HCT116 (cell line): ENCODE measurements around the gene MVK. TPM values are rescaled to one million over a fixed set of nuclear protein-coding genes. Genes with fewer than 3 reads are reported as not detected.

Experiments used
- ATAC-seq: fragments of 200-7000 bp; cut with Tn5 transposase; 2 replicates; pipeline ENCODE4 v1.9.1; 2020; ENCODE audit warnings: mild to moderate bottlenecking, moderate library complexity
- BruUV-seq: library from RNA; stranded (reverse); fragments of 400-500 nt; replicated peaks from 2 replicates; lab custom pipeline; 2021; lab: Mats Ljungman, UMichigan
- CTCF ChIA-PET: fragments of 300-600 bp; sonication (Branson Sonifier 250); formaldehyde crosslinking; loops from one replicate; lab custom pipeline; 2021; ENCODE audit warnings: antibody characterized with exemption; lab: Charles Lee
- POLR2A ChIA-PET: fragments of 300-600, 350-600 bp; sonication (Branson Sonifier 250); formaldehyde crosslinking; loops from one replicate; lab custom pipeline; 2021; ENCODE audit warnings: antibody characterized with exemption; lab: Charles Lee
- RAD21 ChIA-PET, 2 experiments: fragments of 300-600 bp; sonication (Branson Sonifier 250); formaldehyde crosslinking; loops; one replicate each; lab custom pipeline; 2023; ENCODE audit warnings: low total read pairs in 2 of 2; ENCODE audit not compliant: uncharacterized antibody in 2 of 2, unreplicated experiment in 2 of 2, low non-redundant PET in 1 of 2; lab: Charles Lee
- DNase-seq: peaks from one replicate; pipeline ENCODE4 v3.0.0-alpha.2; 2010; ENCODE audit warnings: low read depth, low spot score
- H2AFZ ChIP-seq: fragments of 200-600 bp; shearing (Covaris generic), sonication (generic); 2 replicates; pipeline ENCODE4 v1.6.1; 2017; ENCODE audit warnings: low read depth, mixed run types, mixed read lengths, antibody characterized with exemption, low read length; ENCODE audit not compliant: poor library complexity, severe bottlenecking
- H3K27ac ChIP-seq: 2 replicates; pipeline ENCODE4 v1.5.1; 2012; ENCODE audit warnings: low read depth, low read length
- H3K27me3 ChIP-seq: fragments of 200-600 bp; sonication (generic); 2 replicates; pipeline ENCODE4 v1.6.1; 2016; ENCODE audit warnings: mixed run types, low read length, mixed read lengths; ENCODE audit not compliant: insufficient read depth
- H3K36me3 ChIP-seq, 2 experiments: fragments of 200-500 bp in 1 of 2; fragments of 200-600 bp in 1 of 2; sonication (Bioruptor generic) in 1 of 2; sonication (generic) in 1 of 2; 2 replicates each; pipeline versions ENCODE4 v1.5.1 to v1.6.1; 2014 to 2016; ENCODE audit warnings: low read length in 2 of 2, inconsistent platforms in 1 of 2, mixed read lengths in 1 of 2, mixed run types in 1 of 2; ENCODE audit not compliant: insufficient read depth in 2 of 2, control insufficient read depth in 1 of 2
- H3K4me1 ChIP-seq, 2 experiments: fragments of 200-600 bp in 1 of 2; sonication (generic) in 1 of 2; 2 replicates each; pipeline versions ENCODE4 v1.5.1 to v1.6.1; 2012 to 2017; ENCODE audit warnings: low read length in 2 of 2, inconsistent platforms in 1 of 2, mild to moderate bottlenecking in 1 of 2, mixed read lengths in 1 of 2, mixed run types in 1 of 2, moderate library complexity in 1 of 2; ENCODE audit not compliant: insufficient read depth in 2 of 2, control insufficient read depth in 1 of 2
- H3K4me2 ChIP-seq: fragments of 200-600 bp; sonication (generic); 2 replicates; pipeline ENCODE4 v1.6.1; 2017; ENCODE audit warnings: mixed run types, low read length, mixed read lengths
- H3K4me3 ChIP-seq, 2 experiments: fragments of 200-600 bp in 1 of 2; sonication (generic) in 1 of 2; replicated peaks in 1 of 2; 2 replicates each; pipeline ENCODE4 v1.5.1; 2011 to 2016; ENCODE audit warnings: low read length in 2 of 2, control low read depth in 1 of 2, low read depth in 1 of 2, mild to moderate bottlenecking in 1 of 2, mixed read lengths in 1 of 2, mixed run types in 1 of 2
- H3K79me2 ChIP-seq: fragments of 200-600 bp; sonication (generic); 2 replicates; pipeline ENCODE4 v1.6.1; 2017; ENCODE audit warnings: mild to moderate bottlenecking, mixed run types, low read length, moderate library complexity, mixed read lengths; ENCODE audit not compliant: insufficient read depth
- H3K9ac ChIP-seq: fragments of 200-600 bp; sonication (generic); 2 replicates; pipeline ENCODE4 v1.6.1; 2016; ENCODE audit warnings: low read length, mixed read lengths
- H3K9me2 ChIP-seq: fragments of 200-600 bp; sonication (generic), shearing (Covaris generic); 2 replicates; pipeline ENCODE4 v1.6.1; 2017; ENCODE audit warnings: mixed run types, mild to moderate bottlenecking, moderate library complexity; ENCODE audit not compliant: insufficient read depth
- H3K9me3 ChIP-seq, 2 experiments: fragments of 200-500 bp in 1 of 2; fragments of 200-600 bp in 1 of 2; sonication (Bioruptor generic) in 1 of 2; sonication (generic) in 1 of 2; 2 replicates each; pipeline ENCODE4 v1.6.1; 2014 to 2017; ENCODE audit warnings: low read length in 2 of 2, mixed read lengths in 2 of 2, inconsistent platforms in 1 of 2, low read depth in 1 of 2, mild to moderate bottlenecking in 1 of 2, mixed run types in 1 of 2, moderate library complexity in 1 of 2; ENCODE audit not compliant: control insufficient read depth in 1 of 2, insufficient read depth in 1 of 2
- H4K20me1 ChIP-seq: fragments of 200-600 bp; sonication (generic), shearing (Covaris generic); 2 replicates; pipeline ENCODE4 v1.6.1; 2017; ENCODE audit warnings: mixed run types, mild to moderate bottlenecking, moderate library complexity; ENCODE audit not compliant: insufficient read depth
- CBX3 ChIP-seq: IDR thresholded peaks from 2 replicates; pipeline ENCODE4 v1.6.1; 2012; ENCODE audit warnings: low read depth
- CEBPB ChIP-seq: IDR thresholded peaks from 2 replicates; pipeline ENCODE4 v1.6.1; 2012; ENCODE audit warnings: low read depth
- ELF1 ChIP-seq: IDR thresholded peaks from 2 replicates; pipeline ENCODE4 v1.6.1; 2012; ENCODE audit warnings: low read depth, borderline replicate concordance
- EZH2 ChIP-seq: fragments of 200-600 bp; sonication (generic); IDR thresholded peaks from 2 replicates; pipeline ENCODE4 v1.6.1; 2017; ENCODE audit warnings: antibody characterized with exemption, mixed run types
- POLR2A ChIP-seq: IDR thresholded peaks from 2 replicates; pipeline ENCODE4 v1.7.0; 2011; ENCODE audit warnings: borderline replicate concordance; ENCODE audit not compliant: insufficient read depth, insufficient read length; ENCODE audit errors: extremely low read depth
- POLR2AphosphoS5 ChIP-seq: IDR thresholded peaks from 2 replicates; pipeline ENCODE4 v1.6.1; 2011; ENCODE audit warnings: mild to moderate bottlenecking, low read depth, low read length, moderate library complexity
- RAD21 ChIP-seq: IDR thresholded peaks from 2 replicates; pipeline ENCODE4 v1.6.1; 2012; ENCODE audit warnings: low read depth, mild to moderate bottlenecking
- SP1 ChIP-seq: IDR thresholded peaks from 2 replicates; pipeline ENCODE4 v1.6.1; 2012; ENCODE audit warnings: low read depth
- SRF ChIP-seq: IDR thresholded peaks from 2 replicates; pipeline ENCODE4 v1.6.1; 2012; ENCODE audit warnings: low read depth
- TCF7L2 ChIP-seq: IDR thresholded peaks from 2 replicates; pipeline ENCODE4 v1.7.0; 2011; ENCODE audit warnings: borderline replicate concordance, inconsistent platforms; ENCODE audit not compliant: insufficient read depth, insufficient read length; ENCODE audit errors: extremely low read depth
- YY1 ChIP-seq: IDR thresholded peaks from 2 replicates; pipeline ENCODE4 v1.6.1; 2011; ENCODE audit warnings: low read length, low read depth, moderate library complexity, mild to moderate bottlenecking; ENCODE audit not compliant: insufficient replicate concordance; ENCODE audit errors: extremely low read depth
- ZFX ChIP-seq: fragments of 450-650 bp; IDR thresholded peaks from 2 replicates; pipeline ENCODE4 v1.6.1; 2017
- intact Hi-C: fragments of 100-400 bp; cut with micrococcal nuclease; formaldehyde crosslinking; loops from 2 replicates; pipeline ENCODE4 v1.10.0; 2022
- total RNA-seq: library from RNA; stranded (reverse); gene quantifications from one replicate; pipeline ENCODE4 v1.2.1, GENCODE V29; 2021; ENCODE audit not compliant: unreplicated experiment
- TF ChIP-seq, protein P1 (sequence below): IDR thresholded peaks from 2 replicates; pipeline ENCODE4 v1.6.1; 2012
- TF ChIP-seq, protein P2 (sequence below): IDR thresholded peaks from 2 replicates; pipeline ENCODE4 v1.6.1; 2011; ENCODE audit warnings: mild to moderate bottlenecking, low read length, moderate library complexity; ENCODE audit not compliant: insufficient replicate concordance; ENCODE audit errors: extremely low read depth
- TF ChIP-seq, protein P3 (sequence below): IDR thresholded peaks from 2 replicates; pipeline ENCODE4 v1.6.1; 2012
- TF ChIP-seq, protein P4 (sequence below), 3 experiments: fragments of 200-600 bp in 1 of 3; sonication (generic) in 1 of 3; IDR thresholded peaks in 2 of 3; conservative IDR thresholded peaks in 1 of 3; 2 replicates each; pipeline ENCODE4 v1.5.1; 2012 to 2017; ENCODE audit warnings: low read depth in 2 of 3, low read length in 2 of 3, antibody characterized with exemption in 1 of 3, borderline replicate concordance in 1 of 3, control low read depth in 1 of 3, mild to moderate bottlenecking in 1 of 3, mixed read lengths in 1 of 3, mixed run types in 1 of 3, moderate library complexity in 1 of 3; ENCODE audit not compliant: insufficient read depth in 1 of 3

Gene MVK
- total RNA-seq, 1 experiment from 2014 or later = 17.3 TPM

DNA sequence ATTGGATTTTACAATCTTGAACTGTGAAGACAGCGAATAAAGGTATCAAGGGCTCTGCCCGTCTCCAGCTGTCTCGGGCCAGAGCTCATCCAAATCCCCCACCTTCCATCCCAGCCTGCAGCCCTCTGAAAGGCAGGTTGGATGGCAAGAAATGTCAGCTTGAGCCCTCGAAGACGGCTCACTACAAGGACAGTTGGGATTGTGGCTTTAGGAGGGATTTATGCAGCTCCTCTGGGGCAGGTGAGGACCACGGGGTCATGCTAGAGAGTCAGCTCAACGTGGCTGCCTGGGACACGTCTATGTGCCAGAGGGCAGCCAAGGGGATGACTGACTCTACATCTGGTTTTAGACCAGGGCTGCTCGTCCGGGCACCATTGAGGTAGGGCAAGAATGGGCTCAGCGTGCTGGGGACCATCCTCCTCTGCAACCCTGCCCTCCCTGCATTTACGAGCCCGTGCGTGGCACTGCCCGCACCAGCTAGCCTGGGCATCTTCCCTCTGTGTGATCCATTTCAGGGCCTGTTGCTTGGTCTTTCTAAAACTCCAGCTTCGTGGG lies 16.2 kb downstream of the MVK start:
- TF ChIP-seq, protein P1, sequence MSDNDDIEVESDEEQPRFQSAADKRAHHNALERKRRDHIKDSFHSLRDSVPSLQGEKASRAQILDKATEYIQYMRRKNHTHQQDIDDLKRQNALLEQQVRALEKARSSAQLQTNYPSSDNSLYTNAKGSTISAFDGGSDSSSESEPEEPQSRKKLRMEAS = no peak
- Histone ChIP-seq H2AFZ (no peak overlapping the region), H4K20me1 (no peaks in the 10 kb centered on the region), H3K79me2 (no peaks in the 10 kb centered on the region), H3K36me3 (peaks cover 3 to 5% of the 10 kb centered on the region in 2 experiments; a peak in 1 of 4 replicates), H3K9me3 (no peaks in the 10 kb centered on the region), H3K9ac (no peak overlapping the region), H3K4me1 (peaks cover 0 to 5% of the 10 kb centered on the region in 2 experiments; a peak in 1 of 4 replicates), H3K9me2 (no peaks in the 10 kb centered on the region), H3K27ac (no peak overlapping the region), H3K4me2 (no peak overlapping the region), H3K4me3 (no peak overlapping the region), H3K27me3 (no peaks in the 10 kb centered on the region)
- ATAC-seq (no peak), DNase-seq (no peak)
- ChIA-PET POLR2A (no interaction called here), CTCF (no interaction called here), RAD21 (no interaction called here)
- no TSS peak for BruUV-seq
- intact Hi-C loops = no loop called here

DNA sequence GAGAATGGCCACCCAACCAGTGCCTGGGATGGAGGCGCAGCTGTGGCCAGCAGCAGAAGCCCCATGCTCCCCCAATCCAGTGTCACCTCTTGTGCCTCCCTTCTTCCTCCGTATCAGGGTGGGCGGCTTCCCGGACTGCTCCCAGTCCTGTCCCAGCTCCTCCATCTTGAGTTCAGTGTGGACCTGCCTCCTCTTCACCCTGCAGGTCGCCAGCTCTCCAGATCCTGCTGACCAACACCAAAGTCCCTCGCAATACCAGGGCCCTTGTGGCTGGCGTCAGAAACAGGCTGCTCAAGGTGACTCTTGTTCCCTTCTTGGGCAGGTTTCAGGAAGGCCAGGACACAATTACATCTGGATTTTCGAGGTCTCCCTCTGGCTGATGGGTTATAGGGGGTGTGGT lies 17.0 kb downstream of the MVK start:
- CTCF ChIA-PET = no interaction called here
- H3K36me3 ChIP-seq = peaks cover 3 to 5% of the 10 kb centered on the region in 2 experiments; a peak in 1 of 4 replicates
- no peak overlapping the region for H3K9ac ChIP-seq
- POLR2A ChIA-PET = no interaction called here
- no peak overlapping the region for H3K4me2 ChIP-seq
- no peak for DNase-seq
- intact Hi-C loops = no loop called here
- no peaks in the 10 kb centered on the region for H3K27me3 ChIP-seq
- peaks cover 0 to 5% of the 10 kb centered on the region in 2 experiments; a peak in 1 of 4 replicates for H3K4me1 ChIP-seq
- no peak overlapping the region for H3K4me3 ChIP-seq
- no peaks in the 10 kb centered on the region for H3K79me2 ChIP-seq
- no TSS peak for BruUV-seq
- H2AFZ ChIP-seq = no peak overlapping the region
- H3K9me3 ChIP-seq = no peaks in the 10 kb centered on the region
- no peak for ATAC-seq
- H4K20me1 ChIP-seq = no peaks in the 10 kb centered on the region
- no peak overlapping the region for H3K27ac ChIP-seq
- RAD21 ChIA-PET = no interaction called here
- no peaks in the 10 kb centered on the region for H3K9me2 ChIP-seq
- TF ChIP-seq ELF1 (no peak), CBX3 (no peak), ZFX (no peak), POLR2AphosphoS5 (no peak), SRF (no peak), EZH2 (no peak), POLR2A (no peak), RAD21 (no peak), SP1 (no peak), TCF7L2 (no peak), CEBPB (no peak), YY1 (no peak)
- TF ChIP-seq, protein P2, sequence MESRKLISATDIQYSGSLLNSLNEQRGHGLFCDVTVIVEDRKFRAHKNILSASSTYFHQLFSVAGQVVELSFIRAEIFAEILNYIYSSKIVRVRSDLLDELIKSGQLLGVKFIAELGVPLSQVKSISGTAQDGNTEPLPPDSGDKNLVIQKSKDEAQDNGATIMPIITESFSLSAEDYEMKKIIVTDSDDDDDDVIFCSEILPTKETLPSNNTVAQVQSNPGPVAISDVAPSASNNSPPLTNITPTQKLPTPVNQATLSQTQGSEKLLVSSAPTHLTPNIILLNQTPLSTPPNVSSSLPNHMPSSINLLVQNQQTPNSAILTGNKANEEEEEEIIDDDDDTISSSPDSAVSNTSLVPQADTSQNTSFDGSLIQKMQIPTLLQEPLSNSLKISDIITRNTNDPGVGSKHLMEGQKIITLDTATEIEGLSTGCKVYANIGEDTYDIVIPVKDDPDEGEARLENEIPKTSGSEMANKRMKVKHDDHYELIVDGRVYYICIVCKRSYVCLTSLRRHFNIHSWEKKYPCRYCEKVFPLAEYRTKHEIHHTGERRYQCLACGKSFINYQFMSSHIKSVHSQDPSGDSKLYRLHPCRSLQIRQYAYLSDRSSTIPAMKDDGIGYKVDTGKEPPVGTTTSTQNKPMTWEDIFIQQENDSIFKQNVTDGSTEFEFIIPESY = no peak
- TF ChIP-seq, protein P1 = no peak
- TF ChIP-seq, protein P3, sequence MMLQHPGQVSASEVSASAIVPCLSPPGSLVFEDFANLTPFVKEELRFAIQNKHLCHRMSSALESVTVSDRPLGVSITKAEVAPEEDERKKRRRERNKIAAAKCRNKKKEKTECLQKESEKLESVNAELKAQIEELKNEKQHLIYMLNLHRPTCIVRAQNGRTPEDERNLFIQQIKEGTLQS = no peak
- TF ChIP-seq, protein P4, sequence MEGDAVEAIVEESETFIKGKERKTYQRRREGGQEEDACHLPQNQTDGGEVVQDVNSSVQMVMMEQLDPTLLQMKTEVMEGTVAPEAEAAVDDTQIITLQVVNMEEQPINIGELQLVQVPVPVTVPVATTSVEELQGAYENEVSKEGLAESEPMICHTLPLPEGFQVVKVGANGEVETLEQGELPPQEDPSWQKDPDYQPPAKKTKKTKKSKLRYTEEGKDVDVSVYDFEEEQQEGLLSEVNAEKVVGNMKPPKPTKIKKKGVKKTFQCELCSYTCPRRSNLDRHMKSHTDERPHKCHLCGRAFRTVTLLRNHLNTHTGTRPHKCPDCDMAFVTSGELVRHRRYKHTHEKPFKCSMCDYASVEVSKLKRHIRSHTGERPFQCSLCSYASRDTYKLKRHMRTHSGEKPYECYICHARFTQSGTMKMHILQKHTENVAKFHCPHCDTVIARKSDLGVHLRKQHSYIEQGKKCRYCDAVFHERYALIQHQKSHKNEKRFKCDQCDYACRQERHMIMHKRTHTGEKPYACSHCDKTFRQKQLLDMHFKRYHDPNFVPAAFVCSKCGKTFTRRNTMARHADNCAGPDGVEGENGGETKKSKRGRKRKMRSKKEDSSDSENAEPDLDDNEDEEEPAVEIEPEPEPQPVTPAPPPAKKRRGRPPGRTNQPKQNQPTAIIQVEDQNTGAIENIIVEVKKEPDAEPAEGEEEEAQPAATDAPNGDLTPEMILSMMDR (IDR thresholded peaks at IDR 0.05 in 2 of 3, conservative IDR thresholded peaks at IDR 0.05 in 1 of 3; ENCODE audit: borderline replicate concordance in 1 of 3, insufficient read depth in 1 of 3, low read depth in 2 of 3, low read length in 2 of 3) = no peak
